SK-MEL-5 (cell line): ENCODE results near the gene ABCA5. TPM values are rescaled to one million over a fixed set of nuclear protein-coding genes. Genes with fewer than 3 reads are reported as not detected.
"Not testable (repeated sequence)": the region's sequence is repeated elsewhere in the genome, so short reads cannot be mapped to it uniquely, and the experiment has no call there.

ENCODE experiments used
- DNase-seq: peaks from one replicate; pipeline ENCODE4 v3.0.0-alpha.2; 2016; ENCODE audit warnings: low read depth, low spot score
- in situ Hi-C: cut with HindIII; loops from 2 replicates; pipeline ENCODE4 v1.10.0; 2016; ENCODE audit warnings: low sequenced_read_pairs, high pct_unique_total_duplicates, low pct_unique_long_range_greater_than_20kb
- total RNA-seq: library from RNA; depleted of rRNA; stranded (reverse); fragments of >200 nt; shearing (Covaris generic); gene quantifications from 2 replicates; pipeline ENCODE4 v1.2.3, GENCODE V29; 2014

The ABCA5 gene
- total RNA-seq, 1 experiment from 2014 or later = 45.2 TPM

- DNase-seq = no peak
- in situ Hi-C loops = no loop called here
Observed at GRCh38 chr17:69336996-69337395, 10.1 kb upstream of the ABCA5 start.

- in situ Hi-C loops = no loop called here
- DNase-seq = no peak
Observed at GRCh38 chr17:69336580-69336979, 9.6 kb upstream of the ABCA5 start.

GRCh38 chr17:69335058-69335457 is 8.1 kb upstream of the ABCA5 start:
- in situ Hi-C loops = no loop called here

GRCh38 chr17:69333561-69333960 is 6.6 kb upstream of the ABCA5 start:
- in situ Hi-C loops = no loop called here
- DNase-seq = no peak

More at GRCh38 chr17:69335058-69335457, 8.1 kb upstream of the ABCA5 start:
- peak; percentile 88 for DNase-seq

GRCh38 chr17:69331756-69332155 is 4.8 kb upstream of the ABCA5 start:
- in situ Hi-C loops = no loop called here
- DNase-seq = no peak

- in situ Hi-C loops = no loop called here
- peak; percentile 46 for DNase-seq
Observed at GRCh38 chr17:69326377-69327059, 415 bp downstream of the ABCA5 start.

GRCh38 chr17:69325518-69326376 is 1.2 kb downstream of the ABCA5 start:
- DNase-seq = peak; percentile 46
- in situ Hi-C loops = no loop called here

GRCh38 chr17:69323806-69324205 is 3.1 kb downstream of the ABCA5 start:
- DNase-seq = peak; percentile 57
- in situ Hi-C loops = no loop called here

GRCh38 chr17:69320908-69321238 is 6.1 kb downstream of the ABCA5 start:
- in situ Hi-C loops = no loop called here
- DNase-seq = no peak

- DNase-seq = no peak
- in situ Hi-C loops = no loop called here
Observed at GRCh38 chr17:69320210-69320907, 6.6 kb downstream of the ABCA5 start.

- in situ Hi-C loops = no loop called here
Observed at GRCh38 chr17:69317625-69318024, 9.3 kb downstream of the ABCA5 start.

GRCh38 chr17:69314246-69315065 is 12.5 kb downstream of the ABCA5 start:
- DNase-seq = no peak
- in situ Hi-C loops = no loop called here

More at GRCh38 chr17:69317625-69318024, 9.3 kb downstream of the ABCA5 start:
- DNase-seq = no peak

- DNase-seq = no peak
- in situ Hi-C loops = no loop called here
Observed at GRCh38 chr17:69305177-69305576, 21.8 kb downstream of the ABCA5 start.

- DNase-seq = no peak
- in situ Hi-C loops = no loop called here
Observed at GRCh38 chr17:69302682-69303081, 24.3 kb downstream of the ABCA5 start.

- in situ Hi-C loops = no loop called here
- DNase-seq = no peak
Observed at GRCh38 chr17:69300222-69300621, 26.7 kb downstream of the ABCA5 start.

GRCh38 chr17:69298120-69298722 is 28.7 kb downstream of the ABCA5 start:
- in situ Hi-C loops, DNase-seq: not testable (repeated sequence)

- no peak for DNase-seq
- in situ Hi-C loops = no loop called here
Observed at GRCh38 chr17:69287168-69287567, 39.8 kb downstream of the ABCA5 start.
